Smooth muscle cell (in vitro differentiated cells): ENCODE results near the gene OR51S1. TPM values are rescaled to one million over a fixed set of nuclear protein-coding genes. Genes with fewer than 3 reads are reported as not detected.
"Not testable (repeated sequence)": the region's sequence is repeated elsewhere in the genome, so short reads cannot be mapped to it uniquely, and the experiment has no call there.

Experiments used
- DNase-seq: peaks from one replicate; lab custom pipeline; 2025; ENCODE audit not compliant: unreplicated experiment; lab: John Stamatoyannopoulos, UW
- H2AFZ ChIP-seq: fragments of 200-600 bp; sonication (generic); 2 replicates; pipeline ENCODE4 v1.6.0; 2016; ENCODE audit warnings: antibody characterized with exemption, low read depth, mild to moderate bottlenecking
- H3F3A ChIP-seq: fragments of 200-600 bp; sonication (generic); 2 replicates; pipeline ENCODE4 v1.6.0; 2017; ENCODE audit warnings: antibody characterized with exemption, low read depth
- H3K27ac ChIP-seq: fragments of 200-600 bp; sonication (generic); 2 replicates; pipeline ENCODE4 v1.5.1; 2016; ENCODE audit warnings: low read depth, mild to moderate bottlenecking
- H3K27me3 ChIP-seq: fragments of 200-600 bp; sonication (generic); 2 replicates; pipeline ENCODE4 v1.6.1; 2016; ENCODE audit warnings: low read depth, mild to moderate bottlenecking
- H3K36me3 ChIP-seq: fragments of 200-600 bp; sonication (generic); 2 replicates; pipeline ENCODE4 v1.5.1; 2016; ENCODE audit warnings: low read depth
- H3K4me1 ChIP-seq: fragments of 200-600 bp; sonication (generic); 2 replicates; pipeline ENCODE4 v1.5.1; 2016; ENCODE audit warnings: low read depth
- H3K4me2 ChIP-seq: fragments of 200-600 bp; sonication (generic); 2 replicates; pipeline ENCODE4 v1.6.0; 2016; ENCODE audit warnings: mild to moderate bottlenecking
- H3K4me3 ChIP-seq: fragments of 200-600 bp; sonication (generic); 2 replicates; pipeline ENCODE4 v1.5.1; 2016; ENCODE audit warnings: mild to moderate bottlenecking
- H3K79me2 ChIP-seq: fragments of 200-600 bp; sonication (generic); 2 replicates; pipeline ENCODE4 v1.6.0; 2016; ENCODE audit warnings: low read depth, mild to moderate bottlenecking
- H3K9ac ChIP-seq: fragments of 200-600 bp; sonication (generic); 2 replicates; pipeline ENCODE4 v1.6.0; 2016; ENCODE audit warnings: low read depth
- H3K9me3 ChIP-seq: fragments of 200-600 bp; sonication (generic); replicated peaks from 2 replicates; pipeline ENCODE4 v1.5.1; 2016; ENCODE audit warnings: low read depth
- H4K20me1 ChIP-seq: fragments of 200-600 bp; sonication (generic); 2 replicates; pipeline ENCODE4 v1.6.0; 2016; ENCODE audit warnings: low read depth
- CTCF ChIP-seq: fragments of 200-600 bp; sonication (generic); IDR thresholded peaks from 2 replicates; pipeline ENCODE4 v1.5.1; 2017; ENCODE audit warnings: borderline replicate concordance, mild to moderate bottlenecking, antibody characterized with exemption; ENCODE audit not compliant: insufficient read depth, poor library complexity, severe bottlenecking
- WGBS: methylation state at CpG from one replicate; pipeline ENCODE4 v1.1.7; 2016; ENCODE audit warnings: low lambda C conversion rate; 5-methylcytosine and 5-hydroxymethylcytosine counted together
- polyA plus RNA-seq: library from polyadenylated mRNA; unstranded; fragments of >200 nt; fragmentation: Nextera tagmentation; extraction: Ambion mirVana; gene quantifications from 2 replicates; pipeline ENCODE4 v1.2.1, GENCODE V29; 2016
- total RNA-seq: library from RNA; depleted of rRNA; stranded (reverse); fragments of >200 nt; gene quantifications from 2 replicates; pipeline ENCODE4 v1.2.3, GENCODE V29; 2014

The OR51S1 gene
- total and polyA plus RNA-seq, 2 experiments from 2014 or later = not detected

- H3K27me3 ChIP-seq = no peaks in the 10 kb centered on the region
- no peak for DNase-seq
- no peaks in the 10 kb centered on the region for H3K9me3 ChIP-seq
- H3K27ac ChIP-seq = no peak within 1 kb of the TSS
- no peak for TF ChIP-seq CTCF
- no peaks in the 10 kb centered on the region for H4K20me1 ChIP-seq
- H3K4me2 ChIP-seq = no peak within 1 kb of the TSS
- H3K4me3 ChIP-seq = no peak within 1 kb of the TSS
- no peaks in the 10 kb centered on the region for H3K4me1 ChIP-seq
- 91% methylated on average over 1 of the region's 1 CpG for WGBS
- no peaks in the 10 kb centered on the region for H3K36me3 ChIP-seq
- no peaks in the 10 kb centered on the region for H3K79me2 ChIP-seq
- no peak within 1 kb of the TSS for H3K9ac ChIP-seq
- H2AFZ ChIP-seq = no peak within 1 kb of the TSS
- no peaks in the 10 kb centered on the region for H3F3A ChIP-seq
These were observed 28.0 kb downstream of the OR51S1 start, which contains the start of gene OR51F2 for GRCh38 chr11:4821021-4821420. TSS of gene OR51F2 (plus strand) at chr11:4821321. CDS start at chr11:4821422, 101 bp downstream.

- Histone ChIP-seq H3K27me3 (no peaks in the 10 kb centered on the region), H4K20me1 (no peaks in the 10 kb centered on the region), H3K9ac (no peak overlapping the region), H3K4me2 (no peak overlapping the region), H3K9me3 (no peaks in the 10 kb centered on the region), H3K4me3 (no peak overlapping the region), H3K27ac (no peak overlapping the region), H3F3A (no peaks in the 10 kb centered on the region), H3K4me1 (no peaks in the 10 kb centered on the region), H2AFZ (no peak overlapping the region), H3K79me2 (no peaks in the 10 kb centered on the region), H3K36me3 (no peaks in the 10 kb centered on the region)
- no peak for TF ChIP-seq CTCF
- WGBS = 93% methylated on average over 2 of the region's 2 CpGs
- no peak for DNase-seq
These were observed 39.8 kb downstream of the OR51S1 start for GRCh38 chr11:4809246-4809645.

GRCh38 chr11:4808476-4808875 lies 40.5 kb downstream of the OR51S1 start:
- Histone ChIP-seq H3K27ac (no peak overlapping the region), H3K36me3 (no peaks in the 10 kb centered on the region), H3F3A (no peaks in the 10 kb centered on the region), H4K20me1 (no peaks in the 10 kb centered on the region), H3K9me3 (no peaks in the 10 kb centered on the region), H2AFZ (no peak overlapping the region), H3K4me2 (no peak overlapping the region), H3K4me1 (no peaks in the 10 kb centered on the region), H3K27me3 (no peaks in the 10 kb centered on the region), H3K9ac (no peak overlapping the region), H3K79me2 (no peaks in the 10 kb centered on the region), H3K4me3 (no peak overlapping the region)
- 100% methylated on average over 1 of the region's 1 CpG for WGBS
- TF ChIP-seq CTCF = no peak
- no peak for DNase-seq

GRCh38 chr11:4804280-4804679 lies 44.7 kb downstream of the OR51S1 start, which contains the start of gene OR52R1:
TSS of gene OR52R1 (minus strand) at chr11:4804380. CDS start at chr11:4804380, 0 bp downstream.
- Histone ChIP-seq H3K9ac (no peak within 1 kb of the TSS), H3K4me3 (no peak within 1 kb of the TSS), H3F3A (no peaks in the 10 kb centered on the region), H3K9me3 (no peaks in the 10 kb centered on the region), H3K36me3 (no peaks in the 10 kb centered on the region), H3K4me1 (no peaks in the 10 kb centered on the region), H3K79me2 (no peaks in the 10 kb centered on the region), H2AFZ (no peak within 1 kb of the TSS), H3K4me2 (no peak within 1 kb of the TSS), H3K27me3 (no peaks in the 10 kb centered on the region), H4K20me1 (no peaks in the 10 kb centered on the region), H3K27ac (no peak within 1 kb of the TSS)
- 83% methylated on average over 3 of the region's 3 CpGs for WGBS
- no peak for TF ChIP-seq CTCF
- no peak for DNase-seq

- H3K4me1 ChIP-seq, H3K9ac ChIP-seq, H3K36me3 ChIP-seq, H4K20me1 ChIP-seq, H3K79me2 ChIP-seq, H3K4me2 ChIP-seq, H3K27ac ChIP-seq, H3K9me3 ChIP-seq, H2AFZ ChIP-seq, DNase-seq, H3K27me3 ChIP-seq, H3F3A ChIP-seq, H3K4me3 ChIP-seq: not testable (repeated sequence)
- whole genome bisulfite sequencing = 90% methylated on average over 5 of the region's 5 CpGs
These were observed 47.7 kb downstream of the OR51S1 start for GRCh38 chr11:4801316-4801715.
